Measurements from ENCODE around the gene CUX1.
"Not testable (repeated sequence)": the region's sequence is repeated elsewhere in the genome, so short reads cannot be mapped to it uniquely, and the experiment has no call there.

Gene CUX1

GRCh38 chr7:101861218-101861775 is 43.9 kb downstream of the CUX1 start:
- H3K9ac ChIP-seq (ENCODE audit: low read depth, low read length) = no peak overlapping the region
- H3K36me3 ChIP-seq (ENCODE audit: insufficient read depth, low read length) = no peaks in the 10 kb centered on the region
- H3K4me1 ChIP-seq (ENCODE audit: insufficient read depth, low read length) = peaks cover 26% of the 10 kb centered on the region

GRCh38 chr7:101862280-101863220 is 45.1 kb downstream of the CUX1 start:
- no peaks in the 10 kb centered on the region for H3K36me3 ChIP-seq (ENCODE audit: insufficient read depth, low read length)
- peaks cover 21% of the 10 kb centered on the region for H3K4me1 ChIP-seq (ENCODE audit: insufficient read depth, low read length)
- no peaks in the 10 kb centered on the region for H3K9me3 ChIP-seq (ENCODE audit: control insufficient read depth, insufficient read depth, low read length)
- no peak overlapping the region for H3K9ac ChIP-seq (ENCODE audit: low read depth, low read length)

More at GRCh38 chr7:101861218-101861775, 43.9 kb downstream of the CUX1 start:
- no peaks in the 10 kb centered on the region for H3K9me3 ChIP-seq (ENCODE audit: control insufficient read depth, insufficient read depth, low read length)

GRCh38 chr7:101863598-101863997 is 46.2 kb downstream of the CUX1 start:
- H3K36me3 ChIP-seq (ENCODE audit: insufficient read depth, low read length) = no peaks in the 10 kb centered on the region
- H3K9me3 ChIP-seq (ENCODE audit: control insufficient read depth, insufficient read depth, low read length) = no peaks in the 10 kb centered on the region
- no peak overlapping the region for H3K9ac ChIP-seq (ENCODE audit: low read depth, low read length)

GRCh38 chr7:101864039-101864438 is 46.6 kb downstream of the CUX1 start:
- Histone ChIP-seq H3K4me1 (ENCODE audit: insufficient read depth, low read length) (peaks cover 28% of the 10 kb centered on the region), H3K9ac (ENCODE audit: low read depth, low read length) (no peak overlapping the region), H3K36me3 (ENCODE audit: insufficient read depth, low read length) (no peaks in the 10 kb centered on the region)

More at GRCh38 chr7:101863598-101863997, 46.2 kb downstream of the CUX1 start:
- H3K4me1 ChIP-seq (ENCODE audit: insufficient read depth, low read length) = peaks cover 27% of the 10 kb centered on the region

GRCh38 chr7:101865031-101865430 is 47.6 kb downstream of the CUX1 start:
- no peaks in the 10 kb centered on the region for H3K9me3 ChIP-seq (ENCODE audit: control insufficient read depth, insufficient read depth, low read length)
- H3K9ac ChIP-seq (ENCODE audit: low read depth, low read length) = no peak overlapping the region
- H3K36me3 ChIP-seq (ENCODE audit: insufficient read depth, low read length) = no peaks in the 10 kb centered on the region
- peaks cover 36% of the 10 kb centered on the region for H3K4me1 ChIP-seq (ENCODE audit: insufficient read depth, low read length)

More at GRCh38 chr7:101864039-101864438, 46.6 kb downstream of the CUX1 start:
- H3K9me3 ChIP-seq (ENCODE audit: control insufficient read depth, insufficient read depth, low read length) = no peaks in the 10 kb centered on the region

- peaks cover 36% of the 10 kb centered on the region for H3K4me1 ChIP-seq (ENCODE audit: insufficient read depth, low read length)
- H3K9ac ChIP-seq (ENCODE audit: low read depth, low read length) = no peak overlapping the region
- H3K36me3 ChIP-seq (ENCODE audit: insufficient read depth, low read length) = no peaks in the 10 kb centered on the region
- H3K9me3 ChIP-seq (ENCODE audit: control insufficient read depth, insufficient read depth, low read length) = no peaks in the 10 kb centered on the region
Observed at GRCh38 chr7:101865455-101865854, 48.0 kb downstream of the CUX1 start.

- Histone ChIP-seq H3K4me1 (ENCODE audit: insufficient read depth, low read length) (peaks cover 35% of the 10 kb centered on the region), H3K9ac (ENCODE audit: low read depth, low read length) (no peak overlapping the region), H3K9me3 (ENCODE audit: control insufficient read depth, insufficient read depth, low read length) (no peaks in the 10 kb centered on the region), H3K36me3 (ENCODE audit: insufficient read depth, low read length) (no peaks in the 10 kb centered on the region)
Observed at GRCh38 chr7:101866328-101866727, 48.9 kb downstream of the CUX1 start.

GRCh38 chr7:101867265-101867664 is 49.8 kb downstream of the CUX1 start:
- peaks cover 32% of the 10 kb centered on the region for H3K4me1 ChIP-seq (ENCODE audit: insufficient read depth, low read length)
- H3K36me3 ChIP-seq (ENCODE audit: insufficient read depth, low read length) = no peaks in the 10 kb centered on the region
- no peaks in the 10 kb centered on the region for H3K9me3 ChIP-seq (ENCODE audit: control insufficient read depth, insufficient read depth, low read length)
- H3K9ac ChIP-seq (ENCODE audit: low read depth, low read length) = no peak overlapping the region

GRCh38 chr7:101867681-101868080 is 50.3 kb downstream of the CUX1 start:
- not testable (repeated sequence) for H3K36me3 ChIP-seq (ENCODE audit: insufficient read depth, low read length); H3K9me3 ChIP-seq (ENCODE audit: control insufficient read depth, insufficient read depth, low read length); H3K9ac ChIP-seq (ENCODE audit: low read depth, low read length)
- H3K4me1 ChIP-seq (ENCODE audit: insufficient read depth, low read length) = peaks cover 27% of the 10 kb centered on the region

- Histone ChIP-seq H3K9me3 (ENCODE audit: control insufficient read depth, insufficient read depth, low read length) (no peaks in the 10 kb centered on the region), H3K9ac (ENCODE audit: low read depth, low read length) (no peak overlapping the region), H3K36me3 (ENCODE audit: insufficient read depth, low read length) (no peaks in the 10 kb centered on the region), H3K4me1 (ENCODE audit: insufficient read depth, low read length) (peaks cover 26% of the 10 kb centered on the region)
Observed at GRCh38 chr7:101868191-101868950, 50.9 kb downstream of the CUX1 start.

- H3K9ac ChIP-seq (ENCODE audit: low read depth, low read length) = no peak overlapping the region
- no peaks in the 10 kb centered on the region for H3K9me3 ChIP-seq (ENCODE audit: control insufficient read depth, insufficient read depth, low read length)
- H3K4me1 ChIP-seq (ENCODE audit: insufficient read depth, low read length) = peaks cover 28% of the 10 kb centered on the region
- no peaks in the 10 kb centered on the region for H3K36me3 ChIP-seq (ENCODE audit: insufficient read depth, low read length)
Observed at GRCh38 chr7:101869026-101869900, 51.8 kb downstream of the CUX1 start.

GRCh38 chr7:101869901-101870290 is 52.5 kb downstream of the CUX1 start:
- H3K9me3 ChIP-seq (ENCODE audit: control insufficient read depth, insufficient read depth, low read length) = no peaks in the 10 kb centered on the region
- H3K36me3 ChIP-seq (ENCODE audit: insufficient read depth, low read length) = no peaks in the 10 kb centered on the region
- no peak overlapping the region for H3K9ac ChIP-seq (ENCODE audit: low read depth, low read length)
- H3K4me1 ChIP-seq (ENCODE audit: insufficient read depth, low read length) = peaks cover 34% of the 10 kb centered on the region

- Histone ChIP-seq H3K4me1 (ENCODE audit: insufficient read depth, low read length) (peaks cover 40% of the 10 kb centered on the region), H3K9me3 (ENCODE audit: control insufficient read depth, insufficient read depth, low read length) (no peaks in the 10 kb centered on the region), H3K9ac (ENCODE audit: low read depth, low read length) (no peak overlapping the region), H3K36me3 (ENCODE audit: insufficient read depth, low read length) (no peaks in the 10 kb centered on the region)
Observed at GRCh38 chr7:101870361-101871062, 53.1 kb downstream of the CUX1 start.
